GM12873 (cell line): ENCODE data around the gene RNH1.

Source experiments
- TF ChIP-seq, protein P1 (sequence below): IDR thresholded peaks from 2 replicates; pipeline ENCODE4 v1.5.1; 2012; ENCODE audit warnings: low read depth, mild to moderate bottlenecking, moderate library complexity, low read length, control low read depth; ENCODE audit not compliant: insufficient read depth; ENCODE audit errors: missing control alignments

Gene RNH1

DNA sequence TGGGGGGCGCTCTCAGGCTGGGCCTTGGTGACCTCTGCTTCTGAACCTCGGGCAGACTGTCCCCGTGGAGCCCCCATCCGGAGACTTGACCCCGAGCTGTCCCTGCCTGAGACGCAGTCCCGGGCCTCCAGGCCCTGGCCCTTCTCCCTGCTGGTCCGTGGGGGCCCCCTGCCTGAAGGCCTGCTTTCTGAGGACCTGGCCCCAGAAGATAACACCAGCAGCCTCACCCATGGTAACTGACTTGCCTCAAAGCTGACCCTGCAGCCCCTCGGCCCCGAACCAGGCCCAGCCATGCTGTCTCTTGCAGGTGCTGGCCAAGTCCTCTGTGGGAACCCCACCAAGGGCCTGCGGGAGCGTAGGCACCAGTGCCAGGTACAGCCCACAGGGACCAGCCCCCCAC is 44.6 kb upstream of the RNH1 start:
- TF ChIP-seq, protein P1, sequence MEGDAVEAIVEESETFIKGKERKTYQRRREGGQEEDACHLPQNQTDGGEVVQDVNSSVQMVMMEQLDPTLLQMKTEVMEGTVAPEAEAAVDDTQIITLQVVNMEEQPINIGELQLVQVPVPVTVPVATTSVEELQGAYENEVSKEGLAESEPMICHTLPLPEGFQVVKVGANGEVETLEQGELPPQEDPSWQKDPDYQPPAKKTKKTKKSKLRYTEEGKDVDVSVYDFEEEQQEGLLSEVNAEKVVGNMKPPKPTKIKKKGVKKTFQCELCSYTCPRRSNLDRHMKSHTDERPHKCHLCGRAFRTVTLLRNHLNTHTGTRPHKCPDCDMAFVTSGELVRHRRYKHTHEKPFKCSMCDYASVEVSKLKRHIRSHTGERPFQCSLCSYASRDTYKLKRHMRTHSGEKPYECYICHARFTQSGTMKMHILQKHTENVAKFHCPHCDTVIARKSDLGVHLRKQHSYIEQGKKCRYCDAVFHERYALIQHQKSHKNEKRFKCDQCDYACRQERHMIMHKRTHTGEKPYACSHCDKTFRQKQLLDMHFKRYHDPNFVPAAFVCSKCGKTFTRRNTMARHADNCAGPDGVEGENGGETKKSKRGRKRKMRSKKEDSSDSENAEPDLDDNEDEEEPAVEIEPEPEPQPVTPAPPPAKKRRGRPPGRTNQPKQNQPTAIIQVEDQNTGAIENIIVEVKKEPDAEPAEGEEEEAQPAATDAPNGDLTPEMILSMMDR: no peak

DNA sequence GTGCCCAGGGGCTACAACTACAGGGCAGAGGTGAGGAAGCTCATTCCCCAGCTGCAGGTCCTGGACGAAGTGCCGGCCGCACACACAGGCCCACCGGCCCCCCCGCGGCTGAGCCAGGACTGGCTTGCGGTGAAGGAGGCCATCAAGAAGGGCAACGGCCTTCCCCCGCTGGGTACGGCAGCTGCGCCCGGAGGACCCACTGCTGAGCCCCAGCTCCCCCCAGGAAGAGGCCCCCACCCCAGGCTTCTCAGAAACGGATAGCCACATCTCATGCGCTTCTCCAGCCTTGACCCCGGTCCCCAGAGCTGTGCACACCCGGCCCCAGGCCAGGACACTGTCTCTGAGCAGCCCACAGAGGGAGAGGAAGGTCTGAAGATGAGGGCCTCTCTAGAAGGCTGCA is 44.1 kb upstream of the RNH1 start:
- TF ChIP-seq, protein P1: no peak

DNA sequence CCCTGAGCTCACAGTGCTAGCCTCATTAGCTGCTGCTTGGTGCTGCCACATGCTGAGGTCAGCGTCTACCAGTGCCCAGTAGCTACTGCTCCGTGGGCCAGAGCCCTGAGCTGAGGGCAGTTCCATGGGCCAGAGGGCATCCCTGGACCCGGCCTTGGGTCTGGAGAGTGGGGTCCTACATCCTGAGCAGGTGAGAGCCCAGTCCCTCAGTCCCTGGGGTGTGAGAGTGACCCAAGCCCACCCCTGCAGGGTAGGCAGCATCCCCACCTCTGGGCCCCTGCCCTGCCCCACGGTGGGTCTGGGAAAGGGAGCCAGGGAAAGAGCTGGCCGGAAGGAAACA is 43.7 kb upstream of the RNH1 start:
- TF ChIP-seq, protein P1: no peak

DNA sequence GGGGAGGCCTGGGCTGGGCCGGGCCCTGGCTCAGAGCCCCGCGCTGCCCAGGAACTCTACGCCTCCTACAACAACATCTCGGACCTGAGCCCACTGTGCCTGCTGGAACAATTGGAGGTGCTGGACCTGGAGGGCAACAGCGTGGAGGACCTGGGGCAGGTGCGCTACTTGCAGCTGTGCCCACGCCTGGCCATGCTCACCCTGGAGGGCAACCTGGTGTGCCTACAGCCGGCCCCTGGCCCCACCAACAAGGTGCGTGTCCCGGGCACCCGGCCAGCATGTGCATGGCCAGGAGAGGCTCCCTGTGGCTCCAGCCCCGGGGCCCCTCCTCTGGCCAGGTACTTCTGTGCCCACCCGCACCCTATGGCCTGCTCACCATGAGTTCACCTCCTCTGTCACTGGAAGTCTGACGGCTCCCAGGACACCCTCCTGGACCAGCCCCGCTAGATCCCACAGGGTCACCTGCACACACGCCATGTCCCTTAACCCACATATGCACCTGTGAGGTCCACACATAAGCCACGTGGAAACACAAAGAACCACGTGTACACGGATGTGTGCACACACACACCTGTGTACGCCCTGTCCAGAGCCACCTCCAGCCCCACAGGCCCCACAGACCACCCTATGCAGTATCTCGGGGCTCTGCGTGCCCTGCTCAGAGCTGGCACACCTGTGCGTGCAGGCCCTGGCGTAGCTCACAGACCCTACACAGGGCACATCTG is 43.1 kb upstream of the RNH1 start:
- TF ChIP-seq, protein P1: no peak

DNA sequence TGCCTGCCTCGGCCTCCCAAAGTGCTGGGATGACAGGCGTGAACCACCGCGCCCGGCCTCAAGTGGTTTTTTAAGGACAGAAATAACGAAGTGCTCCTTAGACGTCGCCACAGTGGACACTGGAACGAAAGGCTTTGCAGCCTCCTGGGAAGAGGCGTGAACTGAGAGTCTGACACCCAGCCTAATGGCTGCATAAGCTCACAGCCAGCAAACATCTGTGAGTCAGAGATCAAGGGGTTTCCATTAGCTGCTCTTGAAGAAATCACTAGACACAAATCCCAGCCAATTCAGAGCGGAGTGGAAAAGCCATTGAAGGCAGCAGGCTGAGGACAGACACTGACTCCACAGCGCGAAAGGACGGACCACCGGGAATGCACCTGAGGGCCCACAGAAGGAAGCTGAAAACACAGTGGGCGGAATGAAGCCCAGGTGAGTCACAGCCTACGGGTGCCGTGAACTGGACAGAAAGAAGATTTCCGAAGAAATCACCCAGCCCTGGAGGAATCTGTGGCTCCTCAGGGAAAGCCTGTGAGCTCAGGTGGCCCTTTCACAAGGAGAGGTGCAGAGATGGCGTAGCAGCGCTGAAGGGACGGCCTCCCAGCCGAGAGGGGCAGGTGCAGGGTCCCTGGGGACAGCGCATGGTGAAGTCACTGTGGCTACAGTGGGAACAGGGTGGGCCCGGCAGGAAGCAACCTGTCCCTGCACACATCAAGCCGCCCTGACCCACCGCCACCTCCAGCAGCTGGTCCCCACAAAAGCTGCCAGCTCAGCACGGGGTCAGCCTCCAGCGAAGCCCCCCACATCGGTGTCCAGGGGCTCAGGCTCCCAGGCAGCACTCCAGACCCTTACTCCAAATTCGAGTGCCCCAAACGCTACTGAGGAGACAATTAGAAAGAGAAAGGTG is 41.9 kb upstream of the RNH1 start:
- TF ChIP-seq, protein P1: no peak

DNA sequence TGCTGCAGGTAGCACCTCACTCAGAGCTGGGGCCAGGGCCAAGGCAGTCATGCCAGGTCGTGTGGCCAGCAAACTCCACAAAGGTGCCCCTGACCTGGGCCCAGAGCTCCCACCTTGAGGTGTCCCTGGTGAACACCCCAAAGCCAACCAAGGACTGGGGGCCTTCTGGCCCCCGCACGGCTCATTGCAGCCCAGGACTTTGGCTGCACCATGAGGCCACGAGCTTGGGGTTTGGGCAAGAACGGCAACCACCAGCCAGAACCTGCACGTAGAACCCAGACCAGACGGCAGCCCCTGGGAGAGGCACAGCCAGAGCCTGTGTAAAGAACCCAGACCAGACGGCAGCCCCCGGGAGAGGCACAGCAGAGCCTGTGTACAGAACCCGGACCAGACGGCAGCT is 38.1 kb upstream of the RNH1 start:
- TF ChIP-seq, protein P1: no peak

DNA sequence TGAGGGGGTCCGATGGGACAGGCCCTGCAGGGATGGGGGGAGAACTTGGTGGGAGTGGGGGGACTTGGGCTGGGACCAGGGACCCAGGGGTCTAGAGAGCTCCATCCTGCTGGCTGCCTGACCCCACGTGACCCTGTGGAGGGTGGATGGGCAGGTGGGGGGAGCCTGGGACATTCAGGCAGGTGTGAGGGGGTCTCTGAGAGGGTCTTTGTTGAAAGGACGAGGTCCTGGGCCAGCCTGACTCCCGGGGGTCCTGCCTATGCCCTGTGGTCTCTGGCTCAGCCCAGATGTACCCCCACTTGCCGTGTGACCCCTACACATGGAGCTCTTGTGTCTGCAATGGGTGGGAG is 37.8 kb upstream of the RNH1 start:
- TF ChIP-seq, protein P1: no peak
